CD4-positive, alpha-beta T cell treated with Interleukin-4 for 1 hour (primary cell): Measurements from ENCODE around the gene TICAM2.

Experiments used
- DNase-seq, 2 donors: peaks; one replicate each; pipeline ENCODE4 v3.0.0-alpha.2; 2020 to 2022

Gene TICAM2

GRCh38 chr5:115530426-115530825 is 71.9 kb downstream of the TICAM2 start:
- DNase-seq: no peak
